Measurements from ENCODE around the gene KEAP1. TPM values are rescaled to one million over a fixed set of nuclear protein-coding genes. Genes with fewer than 3 reads are reported as not detected.

The KEAP1 gene
- total RNA-seq, 1 donor from 2014 or later = 67.5 TPM

GRCh38 chr19:10508707-10509106, 5.6 kb upstream of the KEAP1 start:
- intact Hi-C loops (cut with DNase I) = no loop called here
- H3K4me3 ChIP-seq = no peak overlapping the region
- no peak for TF ChIP-seq CTCF (IDR thresholded peaks at IDR 0.05)
- H3K27ac ChIP-seq = no peak overlapping the region
- no peaks in the 10 kb centered on the region for H3K9me3 ChIP-seq
- peaks cover 14% of the 10 kb centered on the region for H3K4me1 ChIP-seq
- H3K36me3 ChIP-seq = no peaks in the 10 kb centered on the region
- DNase-seq = no peak
- H3K27me3 ChIP-seq (ENCODE audit: low read depth) = peaks cover 35% of the 10 kb centered on the region
- ATAC-seq = no peak

- no peaks in the 10 kb centered on the region for H3K9me3 ChIP-seq
- peaks cover 19% of the 10 kb centered on the region for H3K4me1 ChIP-seq
- no peak overlapping the region for H3K4me3 ChIP-seq
- H3K27me3 ChIP-seq (ENCODE audit: low read depth) = peaks cover 28% of the 10 kb centered on the region
- TF ChIP-seq CTCF (IDR thresholded peaks at IDR 0.05) = no peak
- no peak for ATAC-seq
- no peaks in the 10 kb centered on the region for H3K36me3 ChIP-seq
- no peak overlapping the region for H3K27ac ChIP-seq
- intact Hi-C loops (cut with DNase I) = no loop called here
- no peak for DNase-seq
Observed at GRCh38 chr19:10508036-10508435, 4.9 kb upstream of the KEAP1 start.

GRCh38 chr19:10505583-10506229, 2.5 kb upstream of the KEAP1 start:
- intact Hi-C loops (cut with DNase I) = no loop called here
- Histone ChIP-seq H3K27ac (no peak overlapping the region), H3K4me3 (no peak overlapping the region), H3K9me3 (no peaks in the 10 kb centered on the region), H3K27me3 (ENCODE audit: low read depth) (peaks cover 16% of the 10 kb centered on the region), H3K36me3 (no peaks in the 10 kb centered on the region), H3K4me1 (peaks cover 32% of the 10 kb centered on the region)
- DNase-seq (peak; percentile 87), ATAC-seq (peak in 1 of 2 donors; percentile 43)
- TF ChIP-seq CTCF (IDR thresholded peaks at IDR 0.05) = peak; percentile 87

GRCh38 chr19:10502524-10503001, 593 bp downstream of the KEAP1 start:
- TF ChIP-seq CTCF (IDR thresholded peaks at IDR 0.05) = no peak
- H3K4me3 ChIP-seq = peak overlapping the region; percentile 85
- peaks cover 21% of the 10 kb centered on the region for H3K36me3 ChIP-seq
- intact Hi-C loops (cut with DNase I) = no loop called here
- H3K27me3 ChIP-seq (ENCODE audit: low read depth) = no peaks in the 10 kb centered on the region
- peak overlapping the region; percentile 97 for H3K27ac ChIP-seq
- peaks cover 51% of the 10 kb centered on the region for H3K4me1 ChIP-seq
- DNase-seq (peak; percentile 97), ATAC-seq (peak; percentile 96)
- no peaks in the 10 kb centered on the region for H3K9me3 ChIP-seq

- intact Hi-C loops (cut with DNase I) = no loop called here
- Histone ChIP-seq H3K4me3 (peak overlapping the region; percentile 85), H3K36me3 (peaks cover 26% of the 10 kb centered on the region), H3K27me3 (ENCODE audit: low read depth) (no peaks in the 10 kb centered on the region), H3K27ac (peak overlapping the region; percentile 97), H3K4me1 (peaks cover 56% of the 10 kb centered on the region), H3K9me3 (no peaks in the 10 kb centered on the region)
- peak; percentile 84 to 86 for ATAC-seq
- peak; percentile 92 for DNase-seq
- no peak for TF ChIP-seq CTCF (IDR thresholded peaks at IDR 0.05)
Observed at GRCh38 chr19:10501971-10502523, 1.1 kb downstream of the KEAP1 start.
